ENCODE results near the gene TPPP3. TPM values are rescaled to one million over a fixed set of nuclear protein-coding genes. Genes with fewer than 3 reads are reported as not detected.

Gene TPPP3
- total RNA-seq, 1 donor from 2014 or later = 3.7 TPM

Other genes starting within 250 kb of the TPPP3 start
- gene B3GNT9, start 242.5 kb downstream of the TPPP3 start, total RNA-seq = 3.7 TPM
- 18.0 TPM for gene TRADD, start 233.6 kb downstream of the TPPP3 start, total RNA-seq
- 5.5 TPM for gene FBXL8, start 233.5 kb downstream of the TPPP3 start, total RNA-seq
- gene HSF4, start 228.8 kb downstream of the TPPP3 start, total RNA-seq = 10.9 TPM
- 23.3 TPM for gene NOL3, start 223.0 kb downstream of the TPPP3 start, total RNA-seq
- gene MATCAP1, start 209.5 kb downstream of the TPPP3 start, total RNA-seq = 7.8 TPM
- 1.4 TPM for gene EXOC3L1, start 203.4 kb downstream of the TPPP3 start, total RNA-seq
- 36.6 TPM for gene E2F4, start 201.3 kb downstream of the TPPP3 start, total RNA-seq
- gene ELMO3, start 194.4 kb downstream of the TPPP3 start, total RNA-seq = 26.3 TPM
- 25.3 TPM for gene TMEM208, start 166.4 kb downstream of the TPPP3 start, total RNA-seq
- gene FHOD1, start 146.0 kb downstream of the TPPP3 start, total RNA-seq = 7.4 TPM
- gene SLC9A5, start 144.5 kb downstream of the TPPP3 start, total RNA-seq = 0.08 TPM
- 4.9 TPM for gene PLEKHG4, start 114.0 kb downstream of the TPPP3 start, total RNA-seq
- gene KCTD19, start 66.8 kb downstream of the TPPP3 start, total RNA-seq = not detected
- gene LRRC36, start 66.7 kb downstream of the TPPP3 start, total RNA-seq = not detected
- gene ZDHHC1, start 23.0 kb upstream of the TPPP3 start, total RNA-seq = 3.8 TPM
- gene HSD11B2, start 37.6 kb upstream of the TPPP3 start, total RNA-seq = 6.6 TPM
- gene ATP6V0D1, start 87.7 kb upstream of the TPPP3 start, total RNA-seq = 80.9 TPM
- not detected for gene AGRP, start 90.0 kb upstream of the TPPP3 start, total RNA-seq
- 14.3 TPM for gene RIPOR1, start 135.3 kb upstream of the TPPP3 start, total RNA-seq
- gene CTCF, start 169.0 kb upstream of the TPPP3 start, total RNA-seq = 28.3 TPM